B cell (primary cell): ENCODE results near the gene TULP1. TPM values are rescaled to one million over a fixed set of nuclear protein-coding genes. Genes with fewer than 3 reads are reported as not detected.

Experiments used
- ATAC-seq: fragments of 200-7000 bp; cut with Tn5 transposase; one replicate; pipeline ENCODE4 v1.10.0; 2021; ENCODE audit warnings: low read depth, mild to moderate bottlenecking, moderate number of reproducible peaks, moderate library complexity
- CTCF ChIA-PET: fragments of 350-600 bp; sonication (Branson Sonifier 250); formaldehyde crosslinking; loops from one replicate; lab custom pipeline; 2021; ENCODE audit warnings: antibody characterized with exemption, inconsistent platforms; lab: Charles Lee
- POLR2A ChIA-PET: fragments of 350-600 bp; sonication (Branson Sonifier 250); formaldehyde crosslinking; loops from one replicate; lab custom pipeline; 2021; ENCODE audit warnings: antibody characterized with exemption; lab: Charles Lee
- DNase-seq: peaks from one replicate; pipeline ENCODE4 v3.0.0; 2013
- H2AFZ ChIP-seq: 2 replicates; pipeline ENCODE4 v1.6.1; 2012; ENCODE audit warnings: mild to moderate bottlenecking, low read depth, low read length; ENCODE audit not compliant: insufficient read depth, poor library complexity, severe bottlenecking
- H3K27ac ChIP-seq, 2 donors: 1 replicate in 1 of 2; 2 replicates in 1 of 2; pipeline ENCODE4 v1.5.1; 2012 to 2013; ENCODE audit warnings: low read length in 2 of 2, mild to moderate bottlenecking in 2 of 2, moderate library complexity in 1 of 2
- H3K27me3 ChIP-seq, 4 experiments: fragments of 200-600 bp in 1 of 4; sonication (generic) in 1 of 4; replicated peaks in 1 of 4; 1 replicate in 2 of 4; 2 replicates in 2 of 4; pipeline versions ENCODE4 v1.6.1 to v1.7.0; 2013 to 2016; ENCODE audit warnings: low read length in 3 of 4, mild to moderate bottlenecking in 2 of 4, mixed read lengths in 1 of 4, moderate library complexity in 1 of 4; ENCODE audit not compliant: insufficient read depth in 4 of 4, control insufficient read depth in 3 of 4; ENCODE audit errors: control extremely low read depth in 1 of 4
- H3K36me3 ChIP-seq, 2 experiments: replicated peaks in 1 of 2; 1 replicate in 1 of 2; 2 replicates in 1 of 2; pipeline versions ENCODE4 v1.6.1 to v1.7.1; 2013; ENCODE audit warnings: low read length in 1 of 2; ENCODE audit not compliant: insufficient read depth in 2 of 2, control insufficient read depth in 1 of 2; ENCODE audit errors: control extremely low read depth in 1 of 2, extremely low read depth in 1 of 2
- H3K4me1 ChIP-seq, 2 donors: fragments of 200-600 bp in 1 of 2; sonication (generic) in 1 of 2; 1 replicate in 1 of 2; 2 replicates in 1 of 2; pipeline versions ENCODE4 v1.5.1 to v1.6.1; 2013 to 2017; ENCODE audit warnings: low read length in 2 of 2; ENCODE audit not compliant: control insufficient read depth in 2 of 2, insufficient read depth in 2 of 2
- H3K4me2 ChIP-seq: replicated peaks from 2 replicates; pipeline ENCODE3; 2012; ENCODE audit warnings: mild to moderate bottlenecking, low read depth, low read length; ENCODE audit not compliant: poor library complexity, severe bottlenecking
- H3K4me3 ChIP-seq, 5 experiments: fragments of 200-600 bp in 1 of 5; sonication (generic) in 1 of 5; 1 replicate in 3 of 5; 2 replicates in 2 of 5; pipeline versions ENCODE4 v1.5.1 to v1.7.0; 2011 to 2016; ENCODE audit warnings: low read length in 4 of 5, mild to moderate bottlenecking in 4 of 5, low read depth in 2 of 5, control low read depth in 1 of 5, moderate library complexity in 1 of 5; ENCODE audit not compliant: insufficient read depth in 1 of 5; ENCODE audit errors: control extremely low read depth in 1 of 5, extremely low read depth in 1 of 5
- H3K79me2 ChIP-seq: fragments of 200-600 bp; sonication (generic); one replicate; pipeline ENCODE4 v1.6.0; 2016; ENCODE audit warnings: low read length; ENCODE audit not compliant: control insufficient read depth, insufficient read depth
- H3K9ac ChIP-seq: fragments of 200-600 bp; sonication (generic); 2 replicates; pipeline ENCODE4 v1.6.1; 2017; ENCODE audit warnings: mild to moderate bottlenecking, low read length, moderate library complexity
- H3K9me3 ChIP-seq, 3 donors: one replicate each; pipeline versions ENCODE4 v1.6.1 to v1.7.1; 2013; ENCODE audit warnings: low read length in 2 of 3; ENCODE audit not compliant: control insufficient read depth in 2 of 3, insufficient read depth in 1 of 3; ENCODE audit errors: control extremely low read depth in 1 of 3
- H4K20me1 ChIP-seq: 2 replicates; pipeline ENCODE4 v1.6.0; 2012; ENCODE audit warnings: mild to moderate bottlenecking, low read length; ENCODE audit not compliant: insufficient read depth, control insufficient read depth, poor library complexity, severe bottlenecking
- H3K27ac Mint-ChIP-seq: one replicate; pipeline ENCODE4 v1.8.0; 2021; ENCODE audit warnings: mixed read lengths
- H3K27me3 Mint-ChIP-seq: one replicate; pipeline ENCODE4 v1.8.0; 2021; ENCODE audit warnings: mixed read lengths
- H3K4me1 Mint-ChIP-seq: one replicate; pipeline ENCODE4 v1.8.0; 2021; ENCODE audit warnings: mixed read lengths
- H3K4me3 Mint-ChIP-seq: one replicate; pipeline ENCODE4 v1.8.0; 2021; ENCODE audit warnings: mixed read lengths
- H3K9me3 Mint-ChIP-seq: one replicate; pipeline ENCODE4 v1.8.0; 2022; ENCODE audit warnings: mixed read lengths; ENCODE audit not compliant: insufficient read depth
- EZH2 ChIP-seq: IDR thresholded peaks from 2 replicates; pipeline ENCODE4 v1.6.1; 2012; ENCODE audit warnings: borderline replicate concordance, low read depth, mild to moderate bottlenecking, moderate library complexity, low read length; ENCODE audit not compliant: insufficient read depth, poor library complexity, severe bottlenecking
- WGBS: methylation state at CpG from one replicate; pipeline ENCODE4 v1.1.5; 2013; ENCODE audit warnings: missing lambda C conversion rate; ENCODE audit not compliant: insufficient coverage; 5-methylcytosine and 5-hydroxymethylcytosine counted together
- intact Hi-C: fragments of 100-400 bp; cut with micrococcal nuclease; formaldehyde crosslinking; loops from one replicate; pipeline ENCODE4 v1.10.0; 2022
- polyA plus RNA-seq: library from polyadenylated mRNA; depleted of rRNA; stranded (reverse); fragments of >200 nt; gene quantifications from 2 replicates; pipeline ENCODE4 v1.2.3, GENCODE V29; 2012
- total RNA-seq, 2 donors: library from RNA; stranded (reverse); fragments of 120-200 nt in 1 of 2; gene quantifications; 1 replicate in 1 of 2; 2 replicates in 1 of 2; pipeline versions ENCODE4 v1.2.3 to v1.2.4, GENCODE V29; 2013 to 2022
- TF ChIP-seq, protein P1 (sequence below): fragments of 200-600 bp; IDR thresholded peaks from one replicate; pipeline ENCODE4 v1.8.0; 2022; ENCODE audit warnings: antibody characterized with exemption, mild to moderate bottlenecking

The TULP1 gene
- total and polyA plus RNA-seq, 2 donors (not counting 1 experiment from before 2014, with no cell fraction given) = not detected

DNA sequence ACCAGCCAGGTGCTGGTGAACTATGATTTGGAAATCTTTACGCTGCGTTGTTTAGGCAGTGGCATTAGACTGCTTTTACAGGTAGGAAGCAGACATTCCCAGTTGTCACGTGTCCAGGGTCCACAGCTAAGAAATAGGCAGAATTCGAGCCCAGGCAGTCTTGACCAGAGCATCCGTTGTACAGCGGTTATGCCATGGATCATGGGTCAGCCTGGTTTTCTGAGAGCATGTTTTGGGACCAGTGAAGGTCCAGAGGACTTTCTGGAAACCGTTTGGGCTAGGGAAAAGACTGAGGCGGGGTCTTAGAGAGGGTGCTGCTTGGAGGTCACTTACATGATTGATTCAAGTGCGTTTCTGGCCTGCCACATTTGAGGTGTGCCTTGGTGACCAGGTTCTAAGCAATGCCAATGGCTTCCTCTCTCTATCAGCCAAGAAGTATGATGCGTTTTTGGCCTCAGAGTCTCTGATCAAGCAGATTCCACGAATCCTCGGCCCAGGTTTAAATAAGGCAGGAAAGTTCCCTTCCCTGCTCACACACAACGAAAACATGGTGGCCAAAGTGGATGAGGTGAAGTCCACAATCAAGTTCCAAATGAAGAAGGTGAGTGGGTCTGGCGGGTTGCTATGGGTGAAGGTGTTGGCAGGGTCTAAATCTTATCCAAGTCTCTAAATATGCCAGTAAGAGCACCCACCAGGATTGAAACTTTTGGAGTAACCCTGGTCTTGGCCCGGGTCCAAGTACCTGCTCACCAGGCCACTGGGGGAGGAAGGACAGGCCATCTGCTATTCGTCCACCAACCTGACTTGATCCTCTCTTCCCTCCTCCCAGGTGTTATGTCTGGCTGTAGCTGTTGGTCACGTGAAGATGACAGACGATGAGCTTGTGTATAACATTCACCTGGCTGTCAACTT lies 42.7 kb downstream of the TULP1 start:
- no peaks in the 10 kb centered on the region for H3K9me3 ChIP-seq
- H3K36me3 ChIP-seq = peaks cover 2 to 50% of the 10 kb centered on the region in 2 experiments
- DNase-seq (peak; percentile 46), ATAC-seq (no peak)
- no peak overlapping the region for H2AFZ ChIP-seq
- POLR2A ChIA-PET = interaction anchor here (0.7 to 0.9 kb wide), 3 partner anchors 12 to 26 kb away, joined by 3 to 4 read pairs (median 3); partner anchors contain the start of gene FANCE
- CTCF ChIA-PET = interaction anchor here (1.0 to 7.9 kb wide), 5 partner anchors 18 to 262 kb away, joined by 3 to 127 read pairs (median 9); partner anchors contain the start of gene FANCE
- H3K4me1 ChIP-seq = peaks cover 19 to 34% of the 10 kb centered on the region in 2 donors
- H3K9ac ChIP-seq = peak overlapping the region; percentile 88
- H3K4me3 Mint-ChIP-seq = peak overlapping the region; percentile 99
- peak overlapping the region; percentile 28 to 95 (median 87) for H3K4me3 ChIP-seq
- H3K27ac ChIP-seq = peak overlapping the region; percentile 91 to 92
- intact Hi-C loops = loop anchor here (5.0 kb wide), 1 partner anchor 262 kb away; no protein-coding TSS in a partner anchor
- no peaks in the 10 kb centered on the region for H3K9me3 Mint-ChIP-seq
- peaks cover 42% of the 10 kb centered on the region for H3K4me1 Mint-ChIP-seq
- peaks cover 25% of the 10 kb centered on the region for H4K20me1 ChIP-seq
- no peak for TF ChIP-seq EZH2
- TF ChIP-seq, protein P1, sequence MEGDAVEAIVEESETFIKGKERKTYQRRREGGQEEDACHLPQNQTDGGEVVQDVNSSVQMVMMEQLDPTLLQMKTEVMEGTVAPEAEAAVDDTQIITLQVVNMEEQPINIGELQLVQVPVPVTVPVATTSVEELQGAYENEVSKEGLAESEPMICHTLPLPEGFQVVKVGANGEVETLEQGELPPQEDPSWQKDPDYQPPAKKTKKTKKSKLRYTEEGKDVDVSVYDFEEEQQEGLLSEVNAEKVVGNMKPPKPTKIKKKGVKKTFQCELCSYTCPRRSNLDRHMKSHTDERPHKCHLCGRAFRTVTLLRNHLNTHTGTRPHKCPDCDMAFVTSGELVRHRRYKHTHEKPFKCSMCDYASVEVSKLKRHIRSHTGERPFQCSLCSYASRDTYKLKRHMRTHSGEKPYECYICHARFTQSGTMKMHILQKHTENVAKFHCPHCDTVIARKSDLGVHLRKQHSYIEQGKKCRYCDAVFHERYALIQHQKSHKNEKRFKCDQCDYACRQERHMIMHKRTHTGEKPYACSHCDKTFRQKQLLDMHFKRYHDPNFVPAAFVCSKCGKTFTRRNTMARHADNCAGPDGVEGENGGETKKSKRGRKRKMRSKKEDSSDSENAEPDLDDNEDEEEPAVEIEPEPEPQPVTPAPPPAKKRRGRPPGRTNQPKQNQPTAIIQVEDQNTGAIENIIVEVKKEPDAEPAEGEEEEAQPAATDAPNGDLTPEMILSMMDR = no peak
- 37% methylated on average over 11 of the region's 18 CpGs for WGBS
- H3K79me2 ChIP-seq = peaks cover 8% of the 10 kb centered on the region
- H3K27me3 Mint-ChIP-seq = no peaks in the 10 kb centered on the region
- H3K27me3 ChIP-seq = no peaks in the 10 kb centered on the region
- peak overlapping the region; percentile 82 for H3K4me2 ChIP-seq
- H3K27ac Mint-ChIP-seq = peak overlapping the region; percentile 99
